SHP77 treated with DMSO at 0.1 percent for 48 hours (cell line): ENCODE measurements around the gene CCR9.

Source experiments
- DNase-seq: peaks from one replicate; lab custom pipeline; 2025; lab: John Stamatoyannopoulos, UW

CCR9 gene

DNA sequence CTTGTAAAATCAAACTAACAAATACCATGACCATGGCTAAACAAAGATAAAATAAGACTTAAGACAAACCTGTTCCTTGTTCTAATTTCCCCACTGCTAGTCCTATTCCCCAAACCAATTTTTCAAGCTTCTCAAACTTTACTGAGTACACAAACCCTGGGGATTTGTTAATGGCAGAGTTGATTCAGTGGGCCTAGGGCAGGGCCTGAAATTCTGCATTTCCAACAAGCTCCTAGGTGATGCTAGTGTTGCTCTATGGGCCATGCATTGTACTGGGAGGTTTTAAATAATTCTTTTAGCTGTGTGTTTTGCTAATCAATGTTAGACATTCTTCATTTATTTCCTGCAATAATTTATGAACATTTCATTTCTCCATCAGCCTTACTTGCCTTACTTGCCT, 13.3 kb upstream of the CCR9 start:
- DNase-seq = no peak

DNA sequence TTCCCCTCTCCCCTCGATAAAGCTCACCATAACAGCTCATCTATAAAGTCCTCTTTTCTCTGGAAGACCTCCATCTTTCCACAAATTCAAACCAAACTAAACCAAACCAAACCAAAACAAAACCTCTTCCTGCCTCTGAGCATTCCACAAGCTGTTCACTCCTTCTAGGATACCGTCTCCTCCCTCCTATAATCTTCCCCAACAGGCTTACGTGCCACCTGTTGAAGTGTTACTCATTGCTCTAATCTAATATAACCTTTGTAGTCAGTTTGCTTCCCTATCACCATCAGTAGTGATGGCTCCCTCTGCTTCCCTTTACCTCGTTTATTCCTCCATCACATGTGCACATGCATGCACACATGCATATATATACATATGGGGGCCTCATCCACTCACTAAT, 12.7 kb upstream of the CCR9 start:
- DNase-seq = no peak

DNA sequence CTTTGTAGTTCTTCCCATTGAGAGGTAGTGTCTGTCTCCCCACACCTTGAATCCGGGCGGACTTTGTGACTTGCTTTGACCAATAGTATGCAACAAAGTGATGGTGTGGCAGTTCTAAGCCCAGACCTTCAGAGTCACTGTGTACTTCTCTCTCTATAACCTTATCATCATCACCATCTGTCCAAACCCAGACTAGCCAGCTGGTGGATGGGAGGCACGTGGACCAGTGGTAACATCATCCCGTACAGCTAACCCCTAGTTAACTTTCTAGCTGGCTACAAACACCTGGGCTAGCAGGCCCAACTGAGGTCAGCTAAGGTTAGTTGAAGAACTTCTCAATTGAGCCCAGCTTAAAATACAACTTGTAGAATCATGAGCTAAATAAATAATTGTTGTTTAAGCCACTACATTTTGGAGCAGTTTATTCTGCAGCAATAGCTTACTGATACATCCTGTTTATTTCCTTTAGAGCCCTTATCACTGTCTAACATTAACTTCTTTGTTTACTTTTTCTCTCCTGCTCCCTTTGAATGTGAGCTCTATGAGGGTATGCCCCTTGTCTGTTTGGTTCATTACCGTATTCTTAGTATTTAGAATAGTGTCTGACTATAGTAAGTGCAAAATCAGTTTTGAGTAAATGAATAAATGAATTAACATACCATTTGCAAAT, 11.5 kb upstream of the CCR9 start:
- no peak for DNase-seq

DNA sequence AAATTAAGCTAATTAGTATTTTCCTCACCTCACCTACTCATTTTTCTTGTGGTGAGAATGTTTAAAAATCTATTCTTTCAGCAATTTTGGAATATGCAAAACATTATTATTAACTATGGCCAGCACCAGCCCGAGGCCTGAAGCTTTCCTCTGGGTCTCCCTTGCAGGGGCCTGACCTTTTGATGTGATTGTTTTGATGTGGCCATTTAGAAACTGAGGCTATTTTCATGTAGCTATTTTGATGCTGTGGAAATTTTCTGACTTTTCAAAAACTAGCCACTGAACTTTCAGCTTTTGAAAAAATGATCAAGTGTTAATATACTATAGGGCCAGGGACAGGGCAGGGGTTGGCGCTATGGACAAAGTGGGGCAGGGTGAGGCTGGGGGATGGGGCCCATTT, 8.2 kb upstream of the CCR9 start:
- DNase-seq = no peak

DNA sequence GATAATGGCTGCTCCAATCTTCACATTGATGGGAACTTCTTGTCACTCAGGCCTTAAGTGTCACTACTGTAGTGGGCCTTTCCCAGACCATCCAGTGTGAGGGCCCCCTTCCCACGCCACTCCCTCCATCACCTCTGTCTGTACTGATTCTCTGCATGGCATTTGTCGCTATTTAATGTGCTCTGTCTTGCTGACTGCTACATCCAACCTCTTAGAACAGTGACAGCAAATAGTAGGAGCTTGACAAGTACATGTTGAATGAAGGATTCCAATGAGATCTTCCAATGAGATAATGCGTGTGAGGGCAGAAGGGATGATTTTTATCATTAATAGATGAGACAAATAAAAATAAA, 5.6 kb upstream of the CCR9 start:
- DNase-seq = no peak

DNA sequence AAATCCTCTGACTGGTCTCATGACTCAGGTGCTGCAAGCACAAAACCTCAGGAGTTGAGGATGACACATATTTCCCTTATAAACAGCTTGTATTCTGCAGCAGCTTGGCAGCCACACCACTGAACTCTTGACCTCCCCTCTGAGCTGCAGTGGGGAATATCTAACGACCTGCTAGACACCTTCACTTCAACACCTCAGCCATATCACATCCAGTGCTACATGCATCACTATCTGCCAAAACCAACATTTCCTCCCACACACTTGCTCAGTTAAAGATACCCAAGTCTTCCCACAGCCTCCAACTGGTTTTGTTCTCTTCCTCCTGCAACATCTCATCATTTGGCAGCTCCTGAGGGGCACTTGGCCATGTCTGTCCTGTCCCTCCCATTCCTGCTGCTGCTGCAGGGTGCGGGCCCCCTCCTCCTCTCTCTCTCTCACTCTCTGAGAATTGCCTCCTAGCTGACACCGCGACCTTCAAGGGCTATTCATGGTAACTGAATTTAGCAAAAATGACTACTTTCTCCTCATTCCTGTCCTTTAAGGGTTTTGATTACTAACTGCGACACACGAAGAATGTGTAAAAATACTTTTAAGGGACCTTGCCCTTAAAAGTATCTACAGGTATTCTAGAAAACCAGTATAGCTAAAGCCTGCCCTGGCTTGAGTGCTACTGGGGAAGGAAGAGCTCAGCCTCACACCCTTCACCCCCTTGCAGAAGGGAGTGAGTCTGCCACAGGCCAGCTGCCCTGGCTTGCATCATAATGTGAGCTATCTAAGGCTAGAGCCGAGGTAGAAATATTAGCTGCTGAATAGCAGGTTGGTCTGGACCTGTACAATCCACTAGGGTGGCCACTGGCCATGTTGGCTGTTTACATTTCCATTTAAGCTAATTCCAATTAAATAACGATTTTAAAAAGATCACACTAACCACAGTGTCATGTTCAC, 5.0 kb upstream of the CCR9 start:
- DNase-seq = no peak

DNA sequence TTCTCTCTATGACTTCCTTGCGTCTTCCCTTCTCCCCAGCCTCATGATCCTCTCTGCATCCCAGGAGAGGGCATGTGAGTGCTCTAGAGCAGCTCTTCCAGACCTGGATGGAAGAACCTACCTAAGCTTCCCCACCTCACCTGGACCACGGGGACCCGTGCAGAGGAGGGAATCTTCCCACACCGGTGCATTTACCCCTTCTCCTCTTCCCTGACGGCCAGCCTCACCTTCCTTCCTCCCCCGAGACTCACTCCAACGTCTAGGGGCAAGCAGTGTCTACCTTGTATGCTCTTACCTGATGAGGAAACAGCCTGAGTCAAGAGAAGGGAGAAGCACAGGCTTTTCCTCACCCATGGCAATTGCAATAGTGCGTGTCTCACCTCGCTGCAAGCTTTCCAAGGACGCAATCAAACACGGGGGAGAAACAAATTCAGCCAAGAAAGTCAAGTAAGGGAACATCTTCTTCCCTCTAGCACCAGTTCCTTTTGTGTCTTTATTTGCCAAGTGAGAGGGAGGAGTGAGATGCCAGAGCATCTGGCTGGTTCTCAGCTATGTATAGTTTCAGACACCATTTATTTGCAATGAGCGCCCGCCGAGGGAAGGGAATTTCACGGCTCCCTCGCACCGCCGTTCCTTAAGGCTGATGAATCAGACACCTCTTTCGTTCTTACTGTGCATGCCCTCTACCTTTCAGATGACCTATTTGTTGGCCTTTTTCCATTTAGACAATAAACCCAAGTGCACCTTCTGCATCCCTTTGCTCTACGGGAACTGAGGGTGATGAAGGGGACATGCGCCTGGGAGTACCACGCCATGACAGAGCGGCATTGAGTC, 1.8 kb upstream of the CCR9 start:
- no peak for DNase-seq

DNA sequence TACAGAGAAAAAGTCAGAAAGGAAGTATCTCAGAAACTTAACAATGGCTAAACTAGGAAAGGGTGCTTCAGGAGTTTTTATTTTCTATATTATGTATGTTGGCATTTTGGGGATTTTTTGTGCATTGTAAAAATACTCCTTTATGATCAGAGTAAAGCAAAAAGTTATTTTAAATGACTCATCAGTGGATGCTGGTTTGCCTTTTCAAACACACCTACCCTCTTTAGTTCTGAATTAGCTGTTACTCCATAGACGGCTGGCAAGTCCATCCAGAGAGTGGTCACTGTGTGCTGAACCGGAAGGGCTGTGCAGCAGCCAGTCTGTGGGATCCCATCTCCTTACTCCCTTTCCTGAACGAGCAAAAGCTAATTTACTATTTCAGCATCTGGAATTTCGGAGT, 942 bp downstream of the CCR9 start:
- no peak for DNase-seq

DNA sequence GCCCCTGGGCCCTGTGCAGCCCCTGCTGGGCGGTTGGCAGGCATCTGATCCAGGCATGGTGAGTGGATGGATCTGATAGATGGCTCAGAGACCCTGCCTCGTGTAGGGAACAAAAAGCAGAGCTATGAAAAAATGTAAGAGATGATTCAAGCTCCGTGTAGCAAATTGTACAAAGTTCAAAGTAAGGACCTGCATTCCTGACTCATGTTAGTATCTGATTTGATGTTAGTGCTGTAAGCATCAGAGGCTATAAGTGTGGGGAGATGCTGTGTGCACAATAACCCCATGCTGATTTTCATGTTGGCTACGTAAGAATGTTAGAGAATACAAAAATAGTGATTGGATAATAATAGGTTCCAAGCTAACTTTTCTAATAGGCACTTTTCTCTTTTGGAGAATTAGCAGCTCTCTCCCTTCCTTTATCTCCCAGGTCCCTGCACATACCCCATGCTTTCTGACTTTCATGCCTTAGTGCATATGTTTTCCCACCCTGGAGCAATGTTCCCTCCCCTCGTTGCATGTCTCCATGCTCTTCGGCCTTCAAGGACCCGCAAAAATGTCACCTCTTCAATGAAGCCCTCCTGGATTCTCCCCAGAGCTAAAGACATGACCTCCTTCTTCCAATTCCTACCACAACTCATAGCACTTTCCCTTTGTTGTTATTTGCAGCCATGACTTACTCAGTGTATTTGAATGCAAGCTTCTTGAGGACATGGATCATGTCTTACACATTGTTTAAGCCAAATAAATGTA, 1.6 kb downstream of the CCR9 start:
- no peak for DNase-seq

DNA sequence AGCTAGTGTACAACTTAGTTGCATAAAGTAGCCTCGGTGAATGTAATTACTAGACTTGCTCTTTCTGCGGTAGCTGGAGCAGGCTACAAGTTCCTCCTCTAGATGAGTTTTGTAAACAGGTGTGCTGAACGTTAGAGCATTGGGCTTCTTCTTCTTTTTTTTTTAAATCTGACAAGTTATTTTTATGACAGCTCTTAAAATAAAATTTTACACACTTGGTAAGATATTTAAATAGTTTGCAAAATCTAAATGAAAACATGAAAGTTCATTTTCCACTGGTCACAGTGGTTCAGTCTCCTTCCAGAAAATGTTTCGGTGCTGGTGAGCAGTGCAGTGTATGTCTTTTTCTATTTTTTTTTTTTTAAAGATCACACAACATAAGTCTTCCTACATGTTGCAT, 3.0 kb downstream of the CCR9 start:
- DNase-seq = no peak

DNA sequence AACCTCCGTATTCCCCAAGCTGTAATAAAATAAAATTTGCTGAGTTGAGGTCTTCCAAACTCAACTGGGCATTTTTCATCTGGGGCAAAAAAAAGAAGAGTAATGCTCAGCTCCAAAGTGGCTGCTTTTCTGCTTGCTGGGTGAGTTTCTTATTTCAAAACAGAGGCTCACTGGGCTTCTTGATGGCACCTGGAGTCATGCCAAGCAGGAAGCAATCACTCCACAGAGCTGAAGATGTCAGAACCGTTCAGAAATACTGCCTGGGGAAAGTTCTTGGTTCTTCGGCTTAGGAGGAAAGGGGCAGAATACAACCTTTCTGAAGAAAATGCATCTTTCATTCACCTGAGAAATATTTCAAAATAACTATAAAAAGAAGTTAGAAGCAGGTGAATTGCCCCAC, 4.1 kb downstream of the CCR9 start:
- no peak for DNase-seq

DNA sequence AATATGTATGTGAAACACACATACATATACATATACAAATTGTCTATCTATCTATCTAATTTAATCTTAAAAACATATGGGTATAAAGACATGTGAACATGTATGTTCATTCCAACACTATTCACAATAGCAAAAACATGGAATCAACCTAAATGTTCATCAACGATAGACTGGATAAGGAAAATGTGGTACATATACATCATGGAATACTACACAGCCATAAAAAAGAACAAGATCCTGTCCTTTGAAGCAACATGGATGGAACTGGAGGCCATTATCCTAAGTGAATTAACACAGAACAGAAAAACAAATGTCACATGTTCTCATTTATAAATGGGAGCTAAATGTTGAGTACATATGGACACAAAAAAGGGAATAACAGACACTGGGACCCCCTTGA, 5.8 kb downstream of the CCR9 start:
- DNase-seq = no peak

DNA sequence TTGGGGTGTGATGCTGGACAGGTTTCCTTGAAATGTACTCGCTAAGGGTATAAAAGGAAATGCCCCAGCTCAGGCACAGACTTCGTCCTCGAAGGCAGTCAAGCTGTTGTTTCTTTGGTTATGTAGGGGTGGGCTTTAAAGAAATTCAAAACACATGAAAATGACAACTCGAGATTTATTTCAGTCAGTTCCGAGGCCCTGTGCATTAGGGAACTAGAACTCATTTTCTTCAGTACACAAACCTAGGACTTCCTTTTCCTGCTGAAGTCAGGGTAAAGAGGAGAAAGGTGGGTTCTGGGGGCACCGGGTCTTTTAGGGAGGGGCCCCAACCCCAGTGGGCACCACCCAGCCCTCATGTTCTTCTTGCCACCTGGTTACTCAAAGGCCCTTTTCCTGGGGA, 7.7 kb downstream of the CCR9 start:
- DNase-seq = no peak

DNA sequence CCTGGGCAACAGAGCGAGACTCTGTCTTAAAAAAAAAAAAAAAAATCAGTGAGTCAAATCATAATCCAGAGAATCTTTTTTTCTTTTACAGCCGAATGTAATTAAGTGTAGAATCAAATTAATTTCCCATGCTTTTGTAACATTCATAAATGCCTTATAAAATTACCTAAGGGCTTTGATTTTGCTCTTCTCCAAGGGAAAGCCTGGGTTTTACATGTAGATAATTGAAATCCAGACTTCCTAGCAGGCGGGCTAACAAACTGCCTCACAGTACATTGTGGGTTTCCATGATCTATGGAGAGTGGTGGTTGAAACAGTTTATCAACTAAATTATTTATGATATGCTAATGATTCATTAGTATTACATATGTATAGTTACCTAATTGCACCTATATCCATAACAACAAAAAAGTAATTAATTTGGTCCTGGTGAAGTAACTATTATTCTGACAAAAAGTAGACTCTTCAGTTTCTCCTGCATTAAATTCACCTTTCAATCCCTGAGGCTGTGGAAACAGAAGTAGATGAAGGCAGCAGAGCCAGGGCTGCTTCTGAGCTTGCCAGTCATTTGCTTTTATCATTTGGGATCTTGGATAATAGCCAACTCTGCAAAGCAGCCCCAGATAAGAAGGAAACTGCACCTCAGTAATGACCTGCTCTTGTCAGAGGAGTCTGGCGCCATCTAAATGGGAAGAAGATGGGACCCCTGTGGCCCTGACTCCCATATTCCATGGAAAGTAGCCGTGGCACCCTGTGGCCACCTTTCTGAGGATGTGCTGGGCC, 9.5 kb downstream of the CCR9 start:
- no peak for DNase-seq

DNA sequence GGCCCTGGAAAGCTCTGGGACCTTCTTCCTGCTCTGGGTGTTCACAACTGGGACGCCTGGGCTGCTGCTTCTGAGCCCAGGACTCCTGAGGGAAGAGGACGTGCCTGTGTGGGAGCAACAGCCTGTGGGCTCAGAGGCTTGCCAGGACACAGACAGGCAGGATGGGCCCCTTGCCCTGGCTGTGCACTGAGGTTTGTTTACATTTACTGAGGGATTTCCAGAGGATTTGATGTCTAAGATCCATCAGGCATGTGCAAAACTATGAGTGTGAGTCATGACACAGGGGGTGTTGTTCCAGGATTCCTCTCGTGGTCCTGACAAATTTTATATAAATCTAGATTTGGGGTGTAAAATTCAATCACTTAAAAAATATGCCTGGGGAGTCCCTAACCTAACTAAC, 10.6 kb downstream of the CCR9 start:
- DNase-seq = no peak

DNA sequence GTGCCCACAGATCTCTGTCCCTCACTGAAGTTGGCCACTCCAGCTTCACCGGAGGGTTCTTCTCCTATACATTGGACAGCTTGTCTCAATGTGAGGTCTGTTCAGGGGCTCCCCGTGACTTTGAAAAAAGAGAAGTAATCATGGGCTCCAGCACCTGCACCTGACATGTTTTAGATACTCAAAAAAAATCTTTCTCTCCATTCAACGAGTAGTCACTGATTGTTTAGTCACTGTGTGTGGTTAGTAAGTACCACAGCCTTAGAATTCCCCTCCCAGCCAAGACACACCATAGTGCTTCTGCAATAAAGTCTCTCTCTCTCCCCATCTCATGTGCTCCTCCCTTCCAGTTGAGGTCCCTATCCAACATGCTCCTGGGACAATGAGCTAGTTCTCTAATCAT, 18.6 kb downstream of the CCR9 start:
- no peak for DNase-seq

DNA sequence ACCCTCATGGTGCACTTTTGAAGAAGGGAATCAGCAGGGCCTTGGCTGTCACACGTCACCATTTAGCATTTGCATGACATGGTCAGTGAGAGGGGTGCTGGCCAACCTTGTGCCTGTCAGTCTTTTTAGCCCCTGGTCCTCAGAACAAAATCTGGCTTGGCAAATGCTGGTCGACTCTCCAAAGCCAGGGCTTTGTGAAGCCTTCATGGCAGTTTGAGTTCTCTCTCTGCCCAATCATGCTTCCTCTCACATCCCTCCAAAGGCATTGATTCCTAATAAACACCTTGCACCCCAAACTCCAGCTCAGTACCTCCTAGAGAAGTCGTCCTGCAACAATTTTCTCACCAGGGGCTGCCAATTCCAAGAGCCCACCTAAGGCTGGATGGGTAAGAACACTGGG, 19.4 kb downstream of the CCR9 start:
- DNase-seq = no peak

DNA sequence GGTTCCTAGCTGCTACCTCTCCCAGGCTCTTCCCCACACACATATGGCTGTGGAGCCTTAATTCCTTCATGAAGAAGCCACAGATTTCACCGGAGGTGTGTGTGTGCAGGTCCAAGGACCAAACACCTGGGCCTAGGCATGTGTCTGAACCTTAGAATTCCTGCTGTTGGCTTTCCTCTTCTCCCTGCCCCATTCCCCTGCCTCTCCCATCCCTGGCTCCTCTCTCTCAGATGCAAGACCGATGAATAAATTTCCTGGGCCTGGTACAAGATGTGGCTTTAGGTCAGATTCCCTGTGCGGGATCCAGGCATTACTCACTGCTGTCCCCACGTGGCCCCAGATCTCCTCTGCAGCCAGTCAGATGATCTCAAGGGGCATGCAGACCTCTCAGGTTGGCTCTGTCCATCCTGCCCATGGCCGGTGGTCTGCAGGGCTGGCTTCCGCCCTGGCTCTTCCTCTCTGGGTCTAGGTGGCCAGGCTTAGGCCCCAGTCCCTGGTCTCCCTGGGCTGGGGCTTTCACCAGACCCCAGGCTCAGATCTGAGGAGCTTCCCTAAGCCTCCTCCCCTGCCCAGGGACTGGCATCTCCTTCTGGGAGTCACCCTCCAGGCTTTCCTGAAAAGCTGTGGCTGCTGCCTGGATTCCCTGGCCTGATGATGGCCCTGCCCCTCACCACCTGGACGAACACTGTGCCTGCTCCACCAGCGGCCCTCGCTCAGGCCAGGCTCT, 20.5 kb downstream of the CCR9 start:
- DNase-seq = no peak

DNA sequence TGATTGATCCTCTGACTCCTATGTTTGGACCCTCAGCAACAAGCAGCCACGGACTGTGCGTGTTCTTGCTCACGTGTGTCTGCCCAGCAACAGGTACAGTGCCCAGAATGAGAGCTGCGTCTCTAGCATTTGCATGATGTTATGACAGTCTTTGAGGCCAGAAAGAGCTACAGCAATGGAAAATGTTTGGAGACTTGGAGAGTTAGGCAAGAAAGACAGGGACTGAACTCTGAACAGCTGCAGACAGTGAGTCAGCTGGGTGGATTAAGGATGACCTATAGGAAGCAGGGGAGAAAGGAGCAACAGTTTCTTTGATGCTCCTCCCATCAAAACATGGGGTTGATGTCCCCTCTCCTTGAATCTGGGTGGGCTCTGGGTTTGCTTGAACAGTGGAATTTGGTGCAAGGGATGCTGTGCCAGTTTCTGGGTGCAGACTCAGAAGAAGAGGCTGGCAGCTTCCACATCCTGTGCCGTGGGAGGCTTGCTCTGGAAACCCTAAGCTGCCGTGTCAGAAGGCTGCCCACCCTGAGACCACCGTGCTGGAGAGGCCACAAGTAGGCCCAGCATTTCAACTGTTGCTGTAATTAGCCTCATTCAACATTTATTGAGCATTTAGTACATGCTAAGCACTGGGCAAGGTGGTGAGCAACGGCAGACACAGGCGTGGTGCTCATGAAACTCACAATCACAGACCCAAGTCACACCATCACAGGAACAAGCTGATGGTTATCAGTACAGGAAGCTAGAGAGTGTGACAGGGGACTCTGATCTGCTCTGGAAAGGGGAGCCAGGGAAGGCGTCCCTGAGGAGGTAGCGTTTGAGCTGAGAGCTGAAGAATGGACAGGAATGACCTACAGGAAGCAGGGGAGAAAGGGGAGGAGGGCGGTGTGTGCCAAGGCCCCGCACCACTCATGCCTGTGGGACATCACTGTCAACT, 21.7 kb downstream of the CCR9 start:
- no peak for DNase-seq
